Activated CD4-positive, alpha-beta T cell treated with anti-CD3 and anti-CD28 coated beads for 36 hours (primary cell): ENCODE data around the gene PIGA. TPM values are rescaled to one million over a fixed set of nuclear protein-coding genes. Genes with fewer than 3 reads are reported as not detected.
"Not testable (repeated sequence)": the region's sequence is repeated elsewhere in the genome, so short reads cannot be mapped to it uniquely, and the experiment has no call there.

Experiments used
- ATAC-seq: fragments of 200-7000 bp; cut with Tn5 transposase; one replicate; pipeline ENCODE4 v1.10.0; 2021; ENCODE audit warnings: mild to moderate bottlenecking, moderate library complexity
- CTCF ChIA-PET: fragments of 350-600 bp; sonication (Branson Sonifier 250); formaldehyde crosslinking; loops from one replicate; lab custom pipeline; 2021; ENCODE audit warnings: antibody characterized with exemption; lab: Charles Lee
- POLR2A ChIA-PET: fragments of 350-600 bp; sonication (Branson Sonifier 250); formaldehyde crosslinking; loops from one replicate; lab custom pipeline; 2021; ENCODE audit warnings: antibody characterized with exemption, inconsistent platforms; lab: Charles Lee
- DNase-seq: peaks from one replicate; pipeline ENCODE4 v3.0.0-alpha.2; 2020
- H3K27ac Mint-ChIP-seq: one replicate; pipeline ENCODE4 v1.8.0; 2021; ENCODE audit warnings: mixed read lengths
- H3K27me3 Mint-ChIP-seq: one replicate; pipeline ENCODE4 v1.8.0; 2021; ENCODE audit warnings: mixed read lengths
- H3K36me3 Mint-ChIP-seq: one replicate; pipeline ENCODE4 v1.8.0; 2021; ENCODE audit warnings: low read depth, mixed read lengths
- H3K4me1 Mint-ChIP-seq: one replicate; pipeline ENCODE4 v1.8.0; 2021; ENCODE audit warnings: mixed read lengths
- H3K4me3 Mint-ChIP-seq: one replicate; pipeline ENCODE4 v1.8.0; 2021; ENCODE audit warnings: mild to moderate bottlenecking, moderate library complexity, mixed read lengths
- H3K9me3 Mint-ChIP-seq: one replicate; pipeline ENCODE4 v1.8.0; 2021; ENCODE audit warnings: low read depth, mixed read lengths
- intact Hi-C, 2 experiments: fragments of 100-400 bp; cut with DNase I in 1 of 2; cut with micrococcal nuclease in 1 of 2; formaldehyde crosslinking; loops; one replicate each; pipeline versions ENCODE4 v1.14.2 to v1.15.1; 2022 to 2024; cut with DNase I, micrococcal nuclease
- total RNA-seq, 2 experiments: library from RNA; stranded (reverse); gene quantifications; one replicate each; pipeline ENCODE4 v1.2.3, GENCODE V29; 2021

Gene PIGA
- total RNA-seq, 2 experiments from 2014 or later, result 37.2 to 37.9 TPM

- Mint-ChIP-seq H3K27me3 (no peaks in the 10 kb centered on the region), H3K9me3 (no peaks in the 10 kb centered on the region), H3K27ac (no peak overlapping the region), H3K4me3 (no peak overlapping the region), H3K36me3 (peaks cover 25% of the 10 kb centered on the region), H3K4me1 (no peaks in the 10 kb centered on the region)
- intact Hi-C loops, result no loop called here
- DNase-seq (no peak), ATAC-seq (no peak)
- ChIA-PET CTCF (no interaction called here), POLR2A (no interaction called here)
Observed at GRCh38 chrX:15320297-15320696, 15.0 kb downstream of the PIGA start.

DNA sequence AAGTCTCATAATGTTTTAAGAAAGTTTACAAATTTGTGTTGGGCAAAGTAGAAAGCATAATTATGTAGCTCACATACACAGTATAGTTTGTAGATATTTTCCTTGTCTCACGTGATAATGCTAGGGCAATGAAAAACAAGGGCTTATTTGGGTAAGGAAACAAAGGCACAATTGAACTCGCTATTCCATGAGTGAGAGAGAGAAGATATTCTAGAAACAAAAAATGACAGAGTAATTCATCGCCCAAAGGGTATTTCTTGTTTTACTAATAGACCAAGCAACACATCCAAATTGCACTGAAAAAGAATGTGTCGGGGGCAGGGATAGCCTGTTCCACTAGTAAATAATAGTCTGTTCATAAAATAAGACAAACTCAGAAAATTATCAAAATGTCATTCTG, 16.2 kb downstream of the PIGA start:
- intact Hi-C loops, result no loop called here
- H3K27me3 Mint-ChIP-seq, result no peaks in the 10 kb centered on the region
- DNase-seq, result no peak
- H3K27ac Mint-ChIP-seq, result no peak overlapping the region
- ChIA-PET CTCF (no interaction called here), POLR2A (interaction anchor here (0.7 kb wide), 1 partner anchor 12 kb away, joined by 4 read pairs; no protein-coding TSS in a partner anchor)
- no peak overlapping the region for H3K4me3 Mint-ChIP-seq
- H3K4me1 Mint-ChIP-seq, result no peaks in the 10 kb centered on the region
- H3K9me3 Mint-ChIP-seq, result no peaks in the 10 kb centered on the region
- no peak for ATAC-seq
- peaks cover 21% of the 10 kb centered on the region for H3K36me3 Mint-ChIP-seq

DNA sequence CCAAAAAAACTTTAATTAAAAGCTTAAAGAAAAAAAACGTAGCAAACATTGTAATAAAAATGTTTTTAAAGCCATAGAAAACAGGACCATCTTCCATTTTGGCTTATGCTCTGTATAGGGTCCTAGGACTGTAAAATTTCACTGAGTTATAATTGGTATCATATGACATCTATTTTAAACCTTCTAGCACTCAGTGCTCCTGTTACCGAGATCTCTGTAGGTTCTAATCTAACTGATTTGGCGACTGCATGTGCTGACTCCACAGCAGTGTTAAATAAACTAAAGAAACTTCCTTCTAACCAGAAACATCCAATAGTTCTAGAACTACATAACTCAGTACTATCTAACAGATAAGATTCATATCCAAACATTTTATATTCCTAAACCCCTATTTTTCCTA, 19.8 kb downstream of the PIGA start, which contains the start of gene ASB11:
ASB11 (minus strand) TSS at position 132 of the 400 bp plus-strand sequence; CDS start at position 97, 35 bp downstream.
- no peaks in the 10 kb centered on the region for H3K4me1 Mint-ChIP-seq
- DNase-seq (no peak), ATAC-seq (no peak)
- CTCF ChIA-PET, result no interaction called here
- intact Hi-C loops, result no loop called here
- peaks cover 6% of the 10 kb centered on the region for H3K36me3 Mint-ChIP-seq
- POLR2A ChIA-PET, result no interaction called here
- H3K27ac Mint-ChIP-seq, result no peak within 1 kb of the TSS
- H3K27me3 Mint-ChIP-seq, result no peaks in the 10 kb centered on the region
- H3K9me3 Mint-ChIP-seq, result no peaks in the 10 kb centered on the region
- no peak within 1 kb of the TSS for H3K4me3 Mint-ChIP-seq

- Mint-ChIP-seq H3K4me1 (no peaks in the 10 kb centered on the region), H3K4me3 (no peak overlapping the region), H3K27me3 (no peaks in the 10 kb centered on the region), H3K9me3 (no peaks in the 10 kb centered on the region), H3K27ac (no peak overlapping the region), H3K36me3 (peaks cover 2% of the 10 kb centered on the region)
- ChIA-PET CTCF (no interaction called here), POLR2A (interaction anchor here (0.6 kb wide), 1 partner anchor 1233 kb away, joined by 3 read pairs; no protein-coding TSS in a partner anchor)
- no peak for ATAC-seq
- DNase-seq, result no peak
- intact Hi-C loops, result no loop called here
Observed at GRCh38 chrX:15314472-15314871, 20.9 kb downstream of the PIGA start.

GRCh38 chrX:15311119-15311518, 24.2 kb downstream of the PIGA start:
- Mint-ChIP-seq H3K9me3 (no peaks in the 10 kb centered on the region), H3K4me3 (no peak overlapping the region), H3K27ac (no peak overlapping the region), H3K4me1 (no peaks in the 10 kb centered on the region), H3K36me3 (no peaks in the 10 kb centered on the region), H3K27me3 (no peaks in the 10 kb centered on the region)
- ATAC-seq (no peak), DNase-seq (no peak)
- intact Hi-C loops, result no loop called here
- ChIA-PET POLR2A (no interaction called here), CTCF (no interaction called here)

GRCh38 chrX:15310117-15310516, 25.2 kb downstream of the PIGA start:
- ATAC-seq (no peak), DNase-seq (no peak)
- Mint-ChIP-seq H3K27ac (no peak overlapping the region), H3K4me3 (no peak overlapping the region), H3K36me3 (no peaks in the 10 kb centered on the region), H3K27me3 (no peaks in the 10 kb centered on the region), H3K4me1 (no peaks in the 10 kb centered on the region), H3K9me3 (no peaks in the 10 kb centered on the region)
- intact Hi-C loops, result no loop called here
- ChIA-PET CTCF (no interaction called here), POLR2A (no interaction called here)

DNA sequence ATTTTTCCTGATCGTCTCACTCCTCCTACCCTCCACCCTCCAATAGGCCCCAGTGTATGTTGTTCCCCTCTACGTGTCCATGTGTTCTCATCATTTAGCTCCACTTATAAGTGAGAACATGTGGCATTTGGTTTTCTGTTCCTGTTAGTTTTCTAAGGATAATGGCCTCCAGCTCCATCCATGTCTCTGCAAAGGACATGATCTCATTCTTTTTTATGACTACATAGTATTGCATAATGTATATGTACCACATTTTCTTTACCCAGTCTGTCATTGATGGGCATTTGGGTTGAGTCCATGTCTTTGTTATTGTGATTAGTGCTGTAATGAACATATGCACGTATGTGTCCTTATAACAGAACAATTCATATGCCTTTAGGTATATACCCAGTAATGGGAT, 29.4 kb downstream of the PIGA start:
- H3K4me3 Mint-ChIP-seq, H3K27me3 Mint-ChIP-seq, DNase-seq, intact Hi-C loops, CTCF ChIA-PET, H3K4me1 Mint-ChIP-seq, H3K27ac Mint-ChIP-seq, H3K9me3 Mint-ChIP-seq, POLR2A ChIA-PET, H3K36me3 Mint-ChIP-seq, ATAC-seq: not testable (repeated sequence)

- peaks cover 1% of the 10 kb centered on the region for H3K27me3 Mint-ChIP-seq
- peaks cover 2% of the 10 kb centered on the region for H3K4me1 Mint-ChIP-seq
- no peak overlapping the region for H3K27ac Mint-ChIP-seq
- H3K9me3 Mint-ChIP-seq, result no peaks in the 10 kb centered on the region
- H3K36me3 Mint-ChIP-seq, result no peaks in the 10 kb centered on the region
- H3K4me3 Mint-ChIP-seq, result no peak overlapping the region
- ChIA-PET POLR2A (no interaction called here), CTCF (interaction anchor here (0.9 kb wide), 1 partner anchor 48 kb away, joined by 3 read pairs; no protein-coding TSS in a partner anchor)
- peak; percentile 56 for DNase-seq
- peak; percentile 87 for ATAC-seq
- intact Hi-C loops, result loop anchor here in 1 of 2 experiments (5.0 kb wide), 1 partner anchor 165 kb away; no protein-coding TSS in a partner anchor
Observed at GRCh38 chrX:15301924-15302323, 33.4 kb downstream of the PIGA start.

DNA sequence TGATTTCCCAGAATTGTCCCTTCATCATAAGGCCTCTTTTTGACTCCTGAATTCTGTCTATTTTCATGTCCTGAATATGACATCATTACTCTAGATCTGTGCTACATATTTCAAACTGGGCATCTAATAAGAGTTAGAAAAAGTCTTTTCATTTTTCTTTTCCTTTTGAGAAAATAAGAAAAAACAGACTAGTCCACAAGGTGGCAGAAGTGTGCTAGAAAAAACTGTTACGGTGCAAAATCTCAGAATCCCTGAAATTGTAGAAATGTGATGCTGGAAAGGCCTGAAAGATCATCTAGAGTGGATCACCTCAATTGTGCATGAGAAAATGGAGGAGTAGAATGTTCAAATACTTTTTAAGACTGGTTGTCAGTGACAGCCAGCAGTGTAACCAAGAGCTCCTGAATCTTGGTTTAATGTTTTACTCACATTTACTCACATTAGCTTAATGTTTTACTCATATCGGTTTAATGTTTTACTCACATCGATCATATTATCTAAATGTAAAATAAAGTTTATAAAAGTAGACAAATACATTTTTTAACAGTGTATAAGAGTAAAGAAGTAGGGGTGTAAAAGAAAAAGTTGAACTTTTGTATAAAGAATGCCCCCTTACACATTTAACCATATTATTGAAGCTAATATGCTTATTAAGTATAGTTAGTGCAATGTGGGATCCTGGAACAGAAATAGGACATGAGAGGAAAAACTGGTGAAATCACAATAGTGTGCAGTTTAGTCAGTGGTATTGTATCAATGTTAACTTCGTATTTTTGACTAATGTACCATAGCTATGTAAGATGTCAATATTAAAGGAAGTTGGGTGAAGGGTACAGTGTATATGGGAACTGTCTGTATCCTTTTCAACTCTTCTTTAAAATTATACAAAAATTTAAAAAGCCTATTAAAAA, 35.1 kb downstream of the PIGA start:
- peaks cover 2% of the 10 kb centered on the region for H3K4me1 Mint-ChIP-seq

GRCh38 chrX:15298780-15299179, 36.5 kb downstream of the PIGA start:
- Mint-ChIP-seq H3K27ac (no peak overlapping the region), H3K27me3 (peaks cover 1% of the 10 kb centered on the region), H3K4me1 (peaks cover 2% of the 10 kb centered on the region), H3K4me3 (no peak overlapping the region), H3K36me3 (no peaks in the 10 kb centered on the region), H3K9me3 (no peaks in the 10 kb centered on the region)
- POLR2A ChIA-PET, result no interaction called here
- ATAC-seq (no peak), DNase-seq (no peak)
- intact Hi-C loops, result no loop called here
- CTCF ChIA-PET, result no interaction called here

More for the DNA sequence above, 35.1 kb downstream of the PIGA start:
- no peak overlapping the region for H3K27ac Mint-ChIP-seq
- no peaks in the 10 kb centered on the region for H3K36me3 Mint-ChIP-seq
- ATAC-seq (no peak), DNase-seq (no peak)
- peaks cover 1% of the 10 kb centered on the region for H3K27me3 Mint-ChIP-seq
- intact Hi-C loops, result loop anchor here (1.0 to 5.0 kb wide), 2 partner anchors 167 to 168 kb away; no protein-coding TSS in a partner anchor
- ChIA-PET POLR2A (no interaction called here), CTCF (interaction anchor here (0.6 to 1.5 kb wide), 3 partner anchors 12 to 95 kb away, joined by 3 to 7 read pairs (median 4); no protein-coding TSS in a partner anchor)
- no peak overlapping the region for H3K4me3 Mint-ChIP-seq
- H3K9me3 Mint-ChIP-seq, result no peaks in the 10 kb centered on the region

DNA sequence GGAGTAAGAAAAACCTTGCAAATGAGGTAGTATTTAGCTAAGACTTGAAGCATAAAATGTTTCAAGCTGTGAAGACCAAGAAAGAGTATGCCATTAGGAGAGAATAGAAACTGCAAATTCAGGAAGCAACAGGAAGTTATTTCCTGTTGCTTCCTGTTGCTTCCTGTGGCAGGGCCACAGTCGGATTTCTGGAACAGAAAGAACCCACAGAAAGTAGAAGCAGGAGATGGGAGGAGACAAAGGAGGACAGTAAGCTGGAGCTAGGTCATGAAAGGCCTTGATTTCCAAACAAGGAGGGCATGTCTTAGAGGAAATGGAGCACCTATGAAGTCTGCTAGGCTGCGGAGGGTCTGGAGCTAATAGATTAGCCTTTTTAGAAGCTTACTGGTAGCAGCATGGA, 37.1 kb downstream of the PIGA start:
- peaks cover 1% of the 10 kb centered on the region for H3K27me3 Mint-ChIP-seq
- ATAC-seq, result no peak
- no peak overlapping the region for H3K4me3 Mint-ChIP-seq
- H3K4me1 Mint-ChIP-seq, result peaks cover 2% of the 10 kb centered on the region
- no peaks in the 10 kb centered on the region for H3K9me3 Mint-ChIP-seq
- DNase-seq, result no peak
- H3K27ac Mint-ChIP-seq, result no peak overlapping the region
- POLR2A ChIA-PET, result no interaction called here
- intact Hi-C loops, result no loop called here
- no peaks in the 10 kb centered on the region for H3K36me3 Mint-ChIP-seq
- CTCF ChIA-PET, result no interaction called here

- Mint-ChIP-seq H3K4me3 (no peak overlapping the region), H3K36me3 (no peaks in the 10 kb centered on the region), H3K27ac (no peak overlapping the region), H3K9me3 (no peaks in the 10 kb centered on the region), H3K4me1 (no peaks in the 10 kb centered on the region), H3K27me3 (no peaks in the 10 kb centered on the region)
- ChIA-PET CTCF (no interaction called here), POLR2A (no interaction called here)
- intact Hi-C loops, result no loop called here
- DNase-seq (no peak), ATAC-seq (no peak)
Observed at GRCh38 chrX:15293451-15293850, 41.9 kb downstream of the PIGA start.
